Right atrium auricular region (tissue), 2 donors: ENCODE data around the gene SCYGR7. TPM values are rescaled to one million over a fixed set of nuclear protein-coding genes. Genes with fewer than 3 reads are reported as not detected.

Experiments
- DNase-seq: peaks from one replicate; pipeline ENCODE4 v3.0.0-alpha.2; 2019; ENCODE audit warnings: low spot score
- H3K27ac ChIP-seq, 2 donors: fragments of 200-600 bp; sonication (generic); 1 replicate in 1 of 2; 2 replicates in 1 of 2; pipeline ENCODE4 v1.5.1; 2016 to 2019
- H3K27me3 ChIP-seq, 2 donors: fragments of 200-600 bp; sonication (generic); one replicate each; pipeline versions ENCODE4 v1.5.1 to v1.6.0; 2017 to 2019
- H3K36me3 ChIP-seq: fragments of 200-600 bp; sonication (generic); one replicate; pipeline ENCODE4 v1.5.1; 2016
- H3K4me1 ChIP-seq, 2 donors: fragments of 200-600 bp; sonication (generic); one replicate each; pipeline versions ENCODE4 v1.5.1 to v1.6.0; 2017 to 2019
- H3K4me3 ChIP-seq, 2 donors: fragments of 200-600 bp; sonication (generic); 1 replicate in 1 of 2; 2 replicates in 1 of 2; pipeline ENCODE4 v1.5.1; 2017 to 2019; ENCODE audit warnings: mild to moderate bottlenecking in 1 of 2, moderate library complexity in 1 of 2
- H3K9me3 ChIP-seq, 2 donors: fragments of 200-600 bp; sonication (generic); one replicate each; pipeline ENCODE4 v1.5.1; 2019
- CTCF ChIP-seq, 2 donors: fragments of 200-600 bp; sonication (generic); IDR thresholded peaks; one replicate each; pipeline ENCODE4 v1.5.1; 2019; ENCODE audit warnings: antibody characterized with exemption in 2 of 2
- total RNA-seq, 2 donors: library from RNA; depleted of rRNA; stranded (reverse); fragments of >200 nt; gene quantifications; one replicate each; pipeline ENCODE4 v1.1.0, GENCODE V29; 2016

The SCYGR7 gene
- total RNA-seq, 2 donors from 2014 or later = not detected

DNA sequence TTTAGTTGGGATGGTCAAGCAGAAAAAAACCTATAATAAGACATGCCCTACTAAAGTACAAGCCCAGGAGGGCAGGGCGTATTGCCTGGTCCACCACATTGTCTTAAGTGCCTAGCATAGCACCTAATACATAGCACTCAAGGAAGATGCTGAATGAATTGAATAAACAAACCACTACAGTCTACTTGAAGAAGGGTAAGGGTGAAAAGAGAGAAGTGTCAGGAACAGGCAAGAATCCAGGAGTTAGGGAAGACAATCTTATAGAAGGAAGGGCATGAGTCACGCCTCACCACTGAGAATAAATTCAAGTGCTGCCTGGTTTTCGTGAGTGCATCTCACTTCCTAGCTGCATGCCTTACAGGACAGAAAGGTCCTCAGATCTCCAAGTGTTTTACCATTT, 24.2 kb upstream of the SCYGR7 start:
- H3K9me3 ChIP-seq = no peaks in the 10 kb centered on the region
- no peak for DNase-seq
- H3K27me3 ChIP-seq = no peaks in the 10 kb centered on the region
- H3K36me3 ChIP-seq = no peaks in the 10 kb centered on the region
- no peak overlapping the region for H3K27ac ChIP-seq
- H3K4me1 ChIP-seq = no peaks in the 10 kb centered on the region
- TF ChIP-seq CTCF (IDR thresholded peaks at IDR 0.05) = no peak
- no peak overlapping the region for H3K4me3 ChIP-seq

GRCh38 chr2:227706859-227707258, 21.3 kb upstream of the SCYGR7 start:
- no peak overlapping the region for H3K4me3 ChIP-seq
- no peak for DNase-seq

DNA sequence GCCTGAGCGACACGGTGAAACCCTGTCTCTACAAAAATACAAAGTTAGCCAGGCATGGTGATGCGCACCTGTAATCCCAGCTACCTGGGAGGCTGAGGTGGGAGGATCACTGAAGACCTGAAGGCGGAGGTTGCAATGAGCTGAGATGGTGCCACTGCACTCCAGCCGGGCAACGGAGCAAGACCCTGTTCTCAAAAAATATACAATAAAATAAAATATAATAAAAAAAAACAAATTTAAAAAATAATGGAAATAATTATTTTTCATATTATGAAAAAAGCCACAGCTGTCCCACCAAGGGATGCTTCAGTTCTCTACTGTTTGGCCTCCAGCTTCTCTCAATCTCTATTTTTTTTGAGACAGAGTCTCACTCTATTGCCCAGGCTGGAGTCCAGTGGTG, 20.7 kb upstream of the SCYGR7 start:
- no peak for TF ChIP-seq CTCF (IDR thresholded peaks at IDR 0.05)
- no peak for DNase-seq

More at GRCh38 chr2:227706859-227707258, 21.3 kb upstream of the SCYGR7 start:
- Histone ChIP-seq H3K4me1 (no peaks in the 10 kb centered on the region), H3K27me3 (no peaks in the 10 kb centered on the region), H3K9me3 (no peaks in the 10 kb centered on the region), H3K36me3 (no peaks in the 10 kb centered on the region), H3K27ac (no peak overlapping the region)
- TF ChIP-seq CTCF (IDR thresholded peaks at IDR 0.05) = no peak

GRCh38 chr2:227710986-227711385, 17.1 kb upstream of the SCYGR7 start:
- H3K27ac ChIP-seq = no peak overlapping the region
- no peaks in the 10 kb centered on the region for H3K36me3 ChIP-seq
- no peaks in the 10 kb centered on the region for H3K4me1 ChIP-seq
- H3K27me3 ChIP-seq = no peaks in the 10 kb centered on the region
- H3K4me3 ChIP-seq = no peak overlapping the region
- DNase-seq = no peak
- no peaks in the 10 kb centered on the region for H3K9me3 ChIP-seq
- TF ChIP-seq CTCF (IDR thresholded peaks at IDR 0.05) = no peak

More for the DNA sequence above, 20.7 kb upstream of the SCYGR7 start:
- Histone ChIP-seq H3K4me3 (no peak overlapping the region), H3K36me3 (no peaks in the 10 kb centered on the region), H3K27ac (no peak overlapping the region), H3K4me1 (no peaks in the 10 kb centered on the region), H3K27me3 (no peaks in the 10 kb centered on the region), H3K9me3 (no peaks in the 10 kb centered on the region)

DNA sequence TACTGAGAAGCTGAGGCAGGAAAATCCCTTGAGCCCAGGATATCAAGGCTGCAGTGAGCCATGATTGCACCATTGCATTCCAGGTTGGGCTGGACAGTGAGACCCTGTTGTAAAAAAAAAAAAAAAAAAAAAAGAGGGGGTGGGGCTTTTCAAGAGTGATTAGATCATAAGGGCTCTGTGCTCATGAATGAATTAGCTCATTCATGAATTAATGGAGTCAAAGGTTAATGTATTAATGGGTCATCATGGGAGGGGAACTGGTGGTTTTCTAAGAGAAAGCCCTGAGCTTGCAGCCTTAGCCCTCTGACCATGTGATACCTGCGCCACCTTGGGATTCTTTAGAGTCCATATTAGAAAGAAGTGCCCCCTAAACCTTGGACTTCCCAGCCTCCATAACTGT, 14.8 kb upstream of the SCYGR7 start:
- TF ChIP-seq CTCF (IDR thresholded peaks at IDR 0.05) = no peak
- H3K27me3 ChIP-seq = no peaks in the 10 kb centered on the region
- H3K27ac ChIP-seq = no peak overlapping the region
- no peaks in the 10 kb centered on the region for H3K9me3 ChIP-seq
- H3K4me1 ChIP-seq = peaks cover 0 to 7% of the 10 kb centered on the region in 2 donors
- no peak for DNase-seq
- H3K36me3 ChIP-seq = no peaks in the 10 kb centered on the region
- no peak overlapping the region for H3K4me3 ChIP-seq

DNA sequence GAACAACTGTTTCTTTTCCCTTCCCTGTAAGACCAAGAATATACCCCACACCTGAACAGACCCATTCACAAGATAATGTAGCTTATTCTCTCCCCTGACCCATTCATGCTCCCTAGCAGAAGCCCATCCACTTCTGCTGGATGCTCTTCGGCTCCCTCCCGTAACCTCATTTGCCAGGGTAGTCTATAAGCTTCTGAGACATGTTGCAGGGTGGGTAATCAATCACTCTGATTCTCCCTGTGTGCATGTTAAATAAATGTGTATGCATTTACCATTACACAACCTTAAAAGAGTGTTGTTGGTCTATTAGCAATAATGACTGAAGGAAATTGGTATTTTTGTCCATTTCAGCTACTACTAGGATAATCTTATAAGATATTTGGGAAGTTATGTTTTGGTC, 11.6 kb upstream of the SCYGR7 start:
- Histone ChIP-seq H3K4me3 (no peak overlapping the region), H3K27me3 (no peaks in the 10 kb centered on the region), H3K27ac (no peak overlapping the region), H3K36me3 (no peaks in the 10 kb centered on the region), H3K4me1 (peaks cover 0 to 7% of the 10 kb centered on the region in 2 donors), H3K9me3 (no peaks in the 10 kb centered on the region)
- no peak for TF ChIP-seq CTCF (IDR thresholded peaks at IDR 0.05)
- DNase-seq = no peak
